ENCODE results near the gene OTULINL.

Gene OTULINL

GRCh38 chr5:14600846-14601245 lies 19.3 kb downstream of the OTULINL start:
- no peak for DNase-seq (ENCODE audit: low spot score)

GRCh38 chr5:14603141-14603540 lies 21.5 kb downstream of the OTULINL start:
- no peak for DNase-seq (ENCODE audit: low spot score)

- no peak for DNase-seq (ENCODE audit: low spot score)
Observed at GRCh38 chr5:14607104-14607503, 25.5 kb downstream of the OTULINL start.

- no peak for DNase-seq (ENCODE audit: low spot score)
Observed at GRCh38 chr5:14608169-14608568, 26.6 kb downstream of the OTULINL start.

GRCh38 chr5:14611737-14612136 lies 30.1 kb downstream of the OTULINL start:
- DNase-seq (ENCODE audit: low spot score): no peak

GRCh38 chr5:14614490-14614889 lies 32.9 kb downstream of the OTULINL start:
- no peak for DNase-seq (ENCODE audit: low spot score)

- peak; percentile 13 for DNase-seq (ENCODE audit: low spot score)
Observed at GRCh38 chr5:14615365-14615764, 33.8 kb downstream of the OTULINL start.

GRCh38 chr5:14617441-14617840 lies 35.8 kb downstream of the OTULINL start:
- DNase-seq (ENCODE audit: low spot score): no peak

GRCh38 chr5:14627270-14627669 lies 45.7 kb downstream of the OTULINL start:
- DNase-seq (ENCODE audit: low spot score): no peak

GRCh38 chr5:14628346-14628745 lies 46.8 kb downstream of the OTULINL start:
- no peak for DNase-seq (ENCODE audit: low spot score)

- DNase-seq (ENCODE audit: low spot score): no peak
Observed at GRCh38 chr5:14630671-14631070, 49.1 kb downstream of the OTULINL start.

GRCh38 chr5:14635656-14636055 lies 54.1 kb downstream of the OTULINL start:
- DNase-seq (ENCODE audit: low spot score): no peak

- DNase-seq (ENCODE audit: low spot score): no peak
Observed at GRCh38 chr5:14640765-14641164, 59.2 kb downstream of the OTULINL start.

- no peak for DNase-seq (ENCODE audit: low spot score)
Observed at GRCh38 chr5:14644623-14645237, 63.1 kb downstream of the OTULINL start.

GRCh38 chr5:14650052-14650451 lies 68.5 kb downstream of the OTULINL start:
- DNase-seq (ENCODE audit: low spot score): no peak

- no peak for DNase-seq (ENCODE audit: low spot score)
Observed at GRCh38 chr5:14655146-14655741, 73.7 kb downstream of the OTULINL start.

- no peak for DNase-seq (ENCODE audit: low spot score)
Observed at GRCh38 chr5:14656898-14657297, 75.3 kb downstream of the OTULINL start.

- no peak for DNase-seq (ENCODE audit: low spot score)
Observed at GRCh38 chr5:14659821-14660607, 78.4 kb downstream of the OTULINL start.

- DNase-seq (ENCODE audit: low spot score): no peak
Observed at GRCh38 chr5:14660833-14661232, 79.2 kb downstream of the OTULINL start.

All from HuH-7 (cell line).